NOMO-1 (cell line): ENCODE data around the gene POU2F1.
"Not testable (repeated sequence)": the region's sequence is repeated elsewhere in the genome, so short reads cannot be mapped to it uniquely, and the experiment has no call there.

ENCODE experiments used
- DNase-seq, 2 experiments: peaks; one replicate each; lab custom pipeline; 2025; ENCODE audit not compliant: unreplicated experiment in 2 of 2; lab: John Stamatoyannopoulos, UW

The POU2F1 gene

GRCh38 chr1:167305059-167305705 is 84.5 kb downstream of the POU2F1 start:
- no peak for DNase-seq

DNA sequence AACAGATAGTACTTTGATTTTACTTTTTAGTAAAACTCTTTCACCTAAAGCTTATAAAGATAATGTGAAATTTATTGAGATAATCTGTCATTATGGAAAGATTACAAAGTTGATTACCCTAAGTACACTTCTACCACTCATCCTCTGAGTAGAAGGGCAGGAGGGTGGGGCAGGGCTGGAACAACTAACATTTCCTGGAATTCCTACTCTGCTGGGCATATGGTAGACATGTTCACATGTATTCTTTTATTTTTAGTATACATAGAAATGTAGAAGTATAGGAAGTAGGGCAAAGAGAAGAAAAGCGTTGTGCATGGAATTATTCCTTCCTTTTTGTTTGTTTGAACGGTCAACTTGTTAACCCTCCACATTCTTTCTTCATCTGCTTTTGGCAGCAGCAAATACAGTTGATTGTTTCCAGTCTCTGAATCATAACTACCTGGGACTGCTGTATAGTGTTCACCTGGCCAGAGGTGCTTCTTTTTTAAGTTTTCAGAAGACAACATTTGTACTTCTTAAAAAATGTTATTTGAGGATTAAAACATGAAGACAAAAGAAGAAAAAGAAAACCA is 85.1 kb downstream of the POU2F1 start:
- DNase-seq, result no peak

DNA sequence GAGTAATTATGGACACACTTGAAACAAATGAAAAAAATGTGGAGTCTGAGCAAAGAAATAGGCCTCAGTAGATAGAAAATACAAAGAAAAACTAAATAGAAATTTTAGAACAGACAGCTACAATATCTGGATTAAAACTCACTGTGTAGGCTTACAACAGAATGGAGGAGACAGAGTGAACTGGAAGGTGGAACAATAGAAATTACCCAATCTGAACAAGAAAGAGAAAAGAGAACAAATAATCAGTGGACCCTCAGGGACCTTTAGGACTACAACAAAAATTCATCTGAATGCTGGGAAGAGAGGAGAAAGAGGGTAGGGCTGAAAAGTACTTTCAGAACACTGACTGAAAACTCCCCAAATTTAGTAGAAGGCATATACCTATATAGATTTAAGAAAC is 90.0 kb downstream of the POU2F1 start:
- no peak for DNase-seq

GRCh38 chr1:167312871-167313270 is 92.2 kb downstream of the POU2F1 start:
- no peak for DNase-seq

GRCh38 chr1:167314671-167315070 is 94.0 kb downstream of the POU2F1 start:
- no peak for DNase-seq

DNA sequence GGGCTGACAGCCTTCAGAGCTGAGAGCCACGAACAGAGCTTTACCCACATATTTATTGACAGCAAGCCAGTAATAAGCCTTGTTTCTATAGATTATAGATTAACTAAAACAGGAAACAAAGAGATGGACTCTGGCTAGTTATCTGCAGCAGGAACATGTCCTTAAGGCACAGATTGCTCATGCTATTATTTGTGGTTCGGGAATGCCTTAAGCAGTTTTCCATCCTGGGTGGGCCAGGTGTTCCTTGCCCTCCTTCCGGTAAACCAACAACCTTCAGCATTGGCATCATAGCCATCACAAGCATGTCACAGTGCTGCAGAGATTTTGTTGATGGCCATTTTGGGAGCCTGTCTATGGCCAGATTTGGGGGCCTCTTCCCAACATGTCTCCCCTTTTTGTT is 96.8 kb downstream of the POU2F1 start:
- no peak for DNase-seq

- DNase-seq, result not testable (repeated sequence)
Observed at GRCh38 chr1:167319206-167319605, 98.5 kb downstream of the POU2F1 start.

DNA sequence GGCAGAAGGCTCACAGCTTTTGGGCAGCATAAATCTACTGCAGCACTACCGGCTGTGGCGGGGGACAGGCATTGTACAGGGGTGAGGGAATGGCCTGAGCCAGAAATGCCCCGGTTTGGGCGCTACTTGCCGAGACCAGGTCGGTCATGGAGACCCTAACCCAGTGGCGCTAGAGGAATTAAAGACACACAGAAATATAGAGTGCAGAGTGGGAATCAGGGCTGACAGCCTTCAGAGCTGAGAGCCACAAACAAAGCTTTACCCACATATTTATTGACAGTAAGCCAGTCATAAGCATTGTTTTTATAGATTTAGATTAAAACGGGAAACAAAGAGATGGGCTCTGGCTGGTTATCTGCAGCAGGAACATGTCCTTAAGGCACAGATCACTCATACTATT is 101.8 kb downstream of the POU2F1 start:
- no peak for DNase-seq

DNA sequence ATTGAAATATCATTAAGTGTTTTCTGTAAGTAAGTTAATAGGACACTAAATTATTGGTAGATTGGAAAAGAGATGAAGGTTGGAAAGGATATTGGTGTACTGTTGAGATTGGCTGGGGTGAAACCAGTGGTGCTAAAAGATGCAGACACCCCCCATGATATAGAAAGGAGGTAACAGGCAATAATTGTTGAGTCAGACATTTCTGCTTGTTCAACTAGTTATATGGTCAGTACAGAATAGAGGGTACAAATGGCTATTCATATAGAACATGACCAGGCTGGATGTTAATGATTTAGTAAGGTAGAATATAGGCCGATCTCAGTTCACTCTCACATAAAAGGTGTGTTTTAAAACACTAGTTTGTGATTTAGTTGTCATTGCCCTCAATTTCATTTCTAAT is 104.5 kb downstream of the POU2F1 start:
- DNase-seq, result no peak

DNA sequence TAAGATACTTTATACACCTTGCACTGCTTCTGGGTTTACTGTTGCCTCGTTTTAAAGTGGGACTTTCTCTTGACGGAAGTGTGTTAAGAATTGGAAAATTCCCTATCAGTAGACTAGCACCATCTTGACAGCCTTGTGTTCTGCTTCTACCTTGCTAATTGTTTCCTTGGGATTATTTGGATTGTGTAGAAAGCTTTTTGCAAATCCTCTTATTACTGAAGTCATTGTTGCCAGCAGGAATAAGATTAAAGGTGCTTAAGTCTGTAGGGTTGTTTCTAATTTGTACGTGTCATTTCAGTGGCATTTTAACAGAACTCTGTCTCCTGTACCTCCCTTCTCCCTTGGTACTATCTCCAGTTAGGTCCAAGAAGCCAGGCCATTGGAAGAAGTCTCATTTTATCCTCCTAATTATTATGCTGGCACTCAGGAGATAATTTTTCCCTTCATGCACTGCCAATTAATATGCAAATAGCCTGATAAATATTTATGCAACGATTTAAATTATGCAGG is 107.7 kb downstream of the POU2F1 start:
- DNase-seq, result no peak

- peak; percentile 82 to 96 for DNase-seq
Observed at GRCh38 chr1:167328816-167329483, 108.3 kb downstream of the POU2F1 start.

- DNase-seq, result peak; percentile 3 to 50
Observed at GRCh38 chr1:167330601-167331293, 110.1 kb downstream of the POU2F1 start.

DNA sequence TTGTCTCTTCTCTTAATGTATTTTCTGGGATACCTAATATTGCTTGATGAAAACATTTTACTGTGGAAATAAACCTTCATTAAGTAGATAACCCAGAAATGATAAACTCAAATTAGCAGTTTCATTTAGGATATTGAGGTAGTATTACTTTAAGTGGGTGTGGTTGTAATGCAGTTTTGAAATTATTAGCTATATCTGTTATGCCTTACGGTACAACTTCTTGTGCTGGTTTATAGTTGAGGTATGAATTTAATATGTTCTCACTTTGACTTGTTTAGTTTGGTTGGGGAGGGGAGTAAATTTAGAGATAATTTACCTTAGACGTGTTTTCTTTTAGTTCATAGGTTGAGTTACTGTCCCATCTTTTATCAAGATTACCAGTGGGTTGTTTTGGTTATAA is 111.0 kb downstream of the POU2F1 start:
- DNase-seq, result no peak

DNA sequence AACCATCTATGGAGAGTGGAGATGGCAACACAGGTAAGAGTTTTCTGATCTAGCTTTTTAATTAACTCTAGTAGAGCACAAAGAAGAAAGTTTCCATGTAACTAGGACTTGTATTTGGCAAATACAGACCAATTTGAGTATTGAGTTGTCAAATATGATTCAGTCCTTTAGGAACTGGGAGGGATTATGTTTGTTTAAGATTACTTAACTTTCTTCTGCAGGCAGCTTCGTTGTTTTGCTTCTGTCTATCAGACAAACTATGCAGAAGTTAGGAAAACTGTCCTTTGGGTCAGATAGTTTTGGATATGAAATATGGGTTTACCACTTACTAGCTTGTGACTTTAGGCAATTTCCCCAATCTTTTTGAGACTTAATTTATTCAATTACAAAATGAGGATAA is 111.8 kb downstream of the POU2F1 start:
- peak in 1 of 2 experiments; percentile 19 for DNase-seq

DNA sequence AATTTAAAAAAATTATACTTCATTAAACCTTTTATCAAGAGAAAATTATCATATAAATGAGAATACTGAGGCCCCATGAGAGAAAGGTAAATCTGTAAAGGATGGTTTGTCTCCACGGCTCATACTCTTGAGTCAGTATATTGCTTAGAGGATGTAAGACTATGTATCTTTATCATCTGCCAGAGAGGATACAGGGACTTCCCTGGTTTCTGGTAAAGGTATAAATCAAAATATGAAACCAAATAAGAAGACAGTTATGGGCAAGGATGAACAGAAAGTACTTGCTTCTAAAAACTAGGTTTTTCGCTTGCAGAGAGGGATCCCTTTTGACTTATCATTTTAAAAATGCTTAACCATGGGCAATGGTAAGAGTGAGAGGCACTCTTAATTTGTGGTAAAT is 112.4 kb downstream of the POU2F1 start:
- DNase-seq, result no peak

DNA sequence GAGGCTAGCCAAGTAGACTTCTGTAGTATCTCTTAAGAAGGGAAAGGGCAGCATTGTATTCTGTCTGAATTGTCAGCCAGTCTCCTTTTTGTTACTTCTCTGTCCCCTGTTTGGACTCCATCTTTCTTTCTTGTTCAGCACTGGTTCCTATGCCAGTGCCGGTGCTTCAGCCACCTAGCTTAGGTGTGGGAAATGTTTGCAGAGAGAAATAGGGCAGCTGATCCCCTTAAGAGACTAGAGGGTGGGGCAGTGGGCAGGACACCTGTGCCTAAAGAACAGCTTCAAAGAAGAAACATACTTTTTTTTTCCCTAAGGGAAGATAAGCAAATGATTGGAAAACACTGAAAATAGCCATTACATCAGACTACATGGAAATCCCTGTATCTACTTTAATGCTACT is 113.0 kb downstream of the POU2F1 start:
- no peak for DNase-seq

GRCh38 chr1:167339405-167339804 is 118.7 kb downstream of the POU2F1 start:
- DNase-seq, result no peak

- DNase-seq, result peak; percentile 6 to 42
Observed at GRCh38 chr1:167342846-167343245, 122.2 kb downstream of the POU2F1 start.

DNA sequence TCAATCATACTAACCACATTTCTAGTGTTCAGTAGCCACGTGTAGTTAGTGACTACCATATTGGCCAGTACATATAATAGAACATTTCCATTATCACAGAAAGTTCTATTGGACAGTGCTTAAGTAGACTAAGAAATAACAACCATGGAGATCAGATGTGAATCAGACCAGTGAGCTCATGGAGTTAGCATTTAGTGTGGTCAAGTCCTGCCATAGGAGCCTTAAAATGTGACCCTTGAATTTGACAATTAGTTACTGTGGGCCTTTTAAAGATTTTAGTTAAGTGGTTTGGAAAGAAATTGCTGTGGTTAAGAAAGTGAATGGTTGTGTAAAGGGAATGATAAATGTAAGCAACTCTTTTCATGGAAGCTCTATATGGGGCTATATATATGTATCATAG is 123.4 kb downstream of the POU2F1 start:
- no peak for DNase-seq

DNA sequence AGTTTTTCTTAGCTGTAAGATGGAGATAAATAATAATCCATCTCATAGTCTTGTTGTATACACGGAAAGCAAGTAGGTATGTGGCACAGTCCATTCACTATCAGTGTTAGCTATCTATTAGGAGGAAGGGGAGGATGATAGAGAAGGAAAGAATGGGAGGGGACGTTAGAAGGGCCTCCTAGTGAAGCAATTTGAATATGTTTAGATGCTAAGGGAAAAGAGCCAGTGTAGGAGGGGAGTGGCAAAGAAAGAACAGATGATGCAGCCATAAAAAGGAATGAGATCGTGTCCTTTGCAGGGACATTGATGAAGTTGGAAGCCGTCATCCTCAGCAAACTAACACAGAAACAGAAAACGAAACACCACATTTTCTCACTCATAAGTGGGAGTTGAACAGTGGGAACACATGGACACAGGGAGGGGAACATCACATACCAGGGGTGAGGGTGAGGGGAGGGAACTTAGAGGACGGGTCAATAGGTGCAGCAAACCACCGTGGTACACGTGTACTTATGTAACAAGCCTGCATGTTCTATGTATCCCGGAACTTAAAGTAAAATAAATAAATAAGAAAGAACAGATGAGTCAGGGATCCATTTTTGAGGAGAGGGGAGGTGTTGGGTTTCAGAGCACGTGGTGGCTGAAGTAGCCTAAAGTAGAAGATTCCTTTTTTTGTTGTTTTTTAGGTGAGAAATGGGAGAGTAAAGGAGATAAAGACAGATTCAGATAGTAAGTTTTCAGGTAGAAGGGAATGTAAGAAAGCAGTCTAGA is 124.1 kb downstream of the POU2F1 start:
- no peak for DNase-seq

DNA sequence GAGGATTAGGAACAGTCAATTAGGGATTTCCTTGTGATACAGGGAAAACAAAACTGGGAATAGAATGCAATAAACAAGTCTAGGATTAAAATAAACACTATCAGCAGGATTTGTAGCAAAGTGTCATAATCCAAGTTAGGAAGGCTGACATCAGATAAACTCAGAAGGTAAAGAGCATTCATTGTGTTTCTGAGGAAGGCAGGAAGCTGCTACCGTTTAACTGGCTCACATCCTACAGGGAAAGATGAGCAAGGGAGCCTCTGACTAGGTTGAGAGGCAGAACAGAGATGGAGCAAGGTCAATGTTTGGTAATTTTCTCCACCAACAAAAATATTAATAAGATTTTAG is 124.7 kb downstream of the POU2F1 start:
- DNase-seq, result no peak
